H1 (cell line): Measurements from ENCODE around the gene MLANA. TPM values are rescaled to one million over a fixed set of nuclear protein-coding genes. Genes with fewer than 3 reads are reported as not detected.

ENCODE experiments used
- CTCF ChIA-PET: fragments of 300-600 bp; sonication (Branson Sonifier 250); formaldehyde crosslinking; loops from one replicate; lab custom pipeline; 2021; ENCODE audit not compliant: partially characterized antibody; lab: Charles Lee
- POLR2A ChIA-PET: fragments of 300-600 bp; sonication (Branson Sonifier 250); formaldehyde crosslinking; loops from one replicate; lab custom pipeline; 2021; ENCODE audit warnings: inconsistent platforms; ENCODE audit not compliant: partially characterized antibody; lab: Charles Lee
- DNase-seq, 2 experiments: peaks; one replicate each; pipeline versions ENCODE4 v3.0.0 to v3.0.0-alpha.2; 2010 to 2022; ENCODE audit warnings: low spot score in 2 of 2, low read depth in 1 of 2, mixed read lengths in 1 of 2
- FAIRE-seq: peaks from 2 replicates; lab custom pipeline; 2011; peaks lifted over from hg19 to GRCh38; lab: Jason Lieb, UNC
- H2AFZ ChIP-seq: 2 replicates; pipeline ENCODE4 v1.8.1; 2012; ENCODE audit warnings: low read length, inconsistent platforms
- H2AK5ac ChIP-seq: 2 replicates; pipeline ENCODE4 v1.6.1; 2013; ENCODE audit warnings: low read depth, low read length
- H2BK120ac ChIP-seq: replicated peaks from 2 replicates; pipeline ENCODE3; 2013; ENCODE audit warnings: low read depth, low read length, inconsistent platforms
- H2BK12ac ChIP-seq: 2 replicates; pipeline ENCODE4 v1.6.1; 2013; ENCODE audit warnings: low read depth, low read length
- H2BK15ac ChIP-seq: 2 replicates; pipeline ENCODE4 v1.6.1; 2013; ENCODE audit warnings: low read length
- H2BK20ac ChIP-seq: 2 replicates; pipeline ENCODE4 v1.6.1; 2013; ENCODE audit warnings: low read length
- H2BK5ac ChIP-seq: 2 replicates; pipeline ENCODE4 v1.6.1; 2013; ENCODE audit warnings: low read depth, low read length
- H3K14ac ChIP-seq: 2 replicates; pipeline ENCODE4 v1.6.1; 2013; ENCODE audit warnings: inconsistent platforms; ENCODE audit not compliant: insufficient read length
- H3K18ac ChIP-seq: 2 replicates; pipeline ENCODE4 v1.6.1; 2013; ENCODE audit warnings: low read length; ENCODE audit errors: extremely low read depth
- H3K23ac ChIP-seq: 2 replicates; pipeline ENCODE4 v1.6.1; 2013; ENCODE audit warnings: inconsistent platforms; ENCODE audit not compliant: insufficient read length
- H3K23me2 ChIP-seq: 2 replicates; pipeline ENCODE4 v1.6.1; 2013; ENCODE audit warnings: low read depth, low read length
- H3K27ac ChIP-seq: 2 replicates; pipeline ENCODE4 v1.6.1; 2011; ENCODE audit warnings: low read depth, low read length, inconsistent platforms
- H3K27me3 ChIP-seq, 4 experiments: replicated peaks in 1 of 4; 1 replicate in 1 of 4; 2 replicates in 3 of 4; pipeline versions ENCODE4 v1.6.1 to v1.8.1; 2011 to 2013; ENCODE audit warnings: low read length in 3 of 4, mild to moderate bottlenecking in 3 of 4, inconsistent platforms in 2 of 4, mixed read lengths in 2 of 4, moderate library complexity in 1 of 4; ENCODE audit not compliant: control insufficient read depth in 3 of 4, insufficient read depth in 3 of 4; ENCODE audit errors: extremely low read depth in 1 of 4
- H3K36me3 ChIP-seq, 4 experiments: 2 replicates each; pipeline versions ENCODE4 v1.6.1 to v1.8.1; 2011 to 2013; ENCODE audit warnings: mild to moderate bottlenecking in 4 of 4, low read length in 3 of 4, moderate library complexity in 2 of 4, control low read depth in 1 of 4, inconsistent platforms in 1 of 4; ENCODE audit not compliant: insufficient read depth in 4 of 4, control insufficient read depth in 2 of 4
- H3K4ac ChIP-seq: replicated peaks from 2 replicates; pipeline ENCODE3; 2013; ENCODE audit warnings: low read length, low read depth, mixed read lengths, inconsistent platforms; ENCODE audit not compliant: insufficient read length
- H3K4me1 ChIP-seq, 4 experiments: replicated peaks in 1 of 4; 1 replicate in 1 of 4; 2 replicates in 3 of 4; pipeline versions ENCODE4 v1.6.1 to v1.8.1; 2011 to 2013; ENCODE audit warnings: low read length in 3 of 4, inconsistent platforms in 2 of 4, mixed read lengths in 1 of 4; ENCODE audit not compliant: insufficient read depth in 4 of 4, control insufficient read depth in 3 of 4
- H3K4me2 ChIP-seq, 2 experiments: 2 replicates each; pipeline versions ENCODE4 v1.6.1 to v1.8.1; 2011 to 2013; ENCODE audit warnings: low read depth in 2 of 2, low read length in 2 of 2, control low read depth in 1 of 2, inconsistent platforms in 1 of 2, mild to moderate bottlenecking in 1 of 2; ENCODE audit not compliant: insufficient read depth in 1 of 2
- H3K4me3 ChIP-seq, 4 experiments: fragments of 200-600, 300-600 bp in 1 of 4; sonication (generic), shearing (Covaris generic), sonication (Bioruptor Twin) in 1 of 4; 2 replicates each; pipeline versions ENCODE4 v1.5.1 to v1.8.1; 2011 to 2016; ENCODE audit warnings: low read length in 4 of 4, low read depth in 3 of 4, control low read depth in 2 of 4, inconsistent platforms in 2 of 4, mild to moderate bottlenecking in 2 of 4, mixed read lengths in 1 of 4, moderate library complexity in 1 of 4; ENCODE audit not compliant: insufficient read depth in 2 of 4; ENCODE audit errors: extremely low read depth in 1 of 4
- H3K56ac ChIP-seq: replicated peaks from 2 replicates; pipeline ENCODE3; 2013; ENCODE audit warnings: low read depth, mild to moderate bottlenecking, mixed read lengths, low read length, inconsistent platforms; ENCODE audit not compliant: insufficient read length
- H3K79me1 ChIP-seq: 2 replicates; pipeline ENCODE4 v1.6.1; 2013; ENCODE audit warnings: low read depth, low read length, control low read depth
- H3K79me2 ChIP-seq, 2 experiments: 2 replicates each; pipeline versions ENCODE4 v1.6.1 to v1.8.1; 2012 to 2013; ENCODE audit warnings: low read length in 2 of 2, mild to moderate bottlenecking in 2 of 2, inconsistent platforms in 1 of 2; ENCODE audit not compliant: insufficient read depth in 2 of 2, control insufficient read depth in 1 of 2
- H3K9ac ChIP-seq, 4 experiments: replicated peaks in 1 of 4; 1 replicate in 1 of 4; 2 replicates in 3 of 4; pipeline versions ENCODE4 v1.6.1 to v1.8.1; 2011 to 2013; ENCODE audit warnings: low read depth in 3 of 4, low read length in 3 of 4, control low read depth in 2 of 4, mild to moderate bottlenecking in 2 of 4, moderate library complexity in 2 of 4, inconsistent platforms in 1 of 4; ENCODE audit errors: extremely low read depth in 1 of 4
- H3K9me3 ChIP-seq, 2 experiments: 2 replicates each; pipeline versions ENCODE4 v1.6.1 to v1.8.1; 2012 to 2013; ENCODE audit warnings: mild to moderate bottlenecking in 2 of 2, moderate library complexity in 2 of 2, control low read depth in 1 of 2, inconsistent platforms in 1 of 2, low read depth in 1 of 2, low read length in 1 of 2, mixed read lengths in 1 of 2; ENCODE audit not compliant: insufficient read depth in 2 of 2
- H4K20me1 ChIP-seq, 2 experiments: replicated peaks in 1 of 2; 2 replicates each; pipeline versions ENCODE3 to v1.8.1; 2011 to 2013; ENCODE audit warnings: inconsistent platforms in 2 of 2, low read length in 2 of 2, mild to moderate bottlenecking in 1 of 2; ENCODE audit not compliant: insufficient read depth in 2 of 2, control insufficient read depth in 1 of 2
- H4K5ac ChIP-seq: 2 replicates; pipeline ENCODE4 v1.6.1; 2013; ENCODE audit warnings: low read length, low read depth, mixed read lengths, inconsistent platforms; ENCODE audit not compliant: insufficient read length
- H4K8ac ChIP-seq: 2 replicates; pipeline ENCODE4 v1.8.0; 2013; ENCODE audit warnings: mild to moderate bottlenecking, moderate library complexity, low read length, inconsistent platforms; ENCODE audit not compliant: insufficient read depth; ENCODE audit errors: extremely low read depth
- H4K91ac ChIP-seq: replicated peaks from 2 replicates; pipeline ENCODE3; 2013; ENCODE audit warnings: low read length, mixed read lengths, inconsistent platforms; ENCODE audit not compliant: insufficient read length
- ASH2L ChIP-seq: fragments of 200-600, 300-600 bp; sonication (generic); IDR thresholded peaks from one replicate; pipeline ENCODE4 v1.7.1; 2017; ENCODE audit warnings: low read length
- BRCA1 ChIP-seq: IDR thresholded peaks from 2 replicates; pipeline ENCODE4 v1.6.1; 2012; ENCODE audit warnings: low read depth, low read length, improper control_type of control experiment
- CHD2 ChIP-seq: IDR thresholded peaks from 2 replicates; pipeline ENCODE4 v1.6.1; 2012; ENCODE audit warnings: low read length, improper control_type of control experiment
- JUND ChIP-seq: IDR thresholded peaks from 2 replicates; pipeline ENCODE4 v1.6.1; 2011; ENCODE audit warnings: mild to moderate bottlenecking, improper control_type of control experiment, low read length
- MAFK ChIP-seq: IDR thresholded peaks from 2 replicates; pipeline ENCODE4 v1.6.1; 2012; ENCODE audit warnings: low read depth, mild to moderate bottlenecking, improper control_type of control experiment, low read length
- POLR2AphosphoS5 ChIP-seq: IDR thresholded peaks from 2 replicates; pipeline ENCODE4 v1.6.1; 2011; ENCODE audit warnings: low read depth, low read length
- RNF2 ChIP-seq: fragments of 200-900, 300-1000 bp; sonication (generic); IDR thresholded peaks from 2 replicates; pipeline ENCODE4 v1.7.1; 2016; ENCODE audit warnings: borderline replicate concordance, low read depth, mild to moderate bottlenecking, antibody characterized with exemption, low read length; ENCODE audit not compliant: poor library complexity, severe bottlenecking; ENCODE audit errors: missing control alignments
- WGBS, 2 experiments: shearing (Covaris generic) in 1 of 2; methylation state at CpG; one replicate each; pipeline versions ENCODE4 v1.1.6 to v1.1.7; 2013 to 2015; ENCODE audit warnings: low lambda C conversion rate in 2 of 2, mixed read lengths in 2 of 2, inconsistent platforms in 1 of 2, low coverage in 1 of 2, missing lambda C conversion rate in 1 of 2; ENCODE audit not compliant: insufficient replicate concordance in 2 of 2, insufficient coverage in 1 of 2, insufficient read length in 1 of 2; ENCODE audit errors: extremely low coverage in 1 of 2, missing lambda C conversion rate in 1 of 2; 5-methylcytosine and 5-hydroxymethylcytosine counted together
- polyA plus RNA-seq, 7 experiments: library from polyadenylated mRNA; depleted of rRNA in 3 of 7; stranded (reverse) in 5 of 7; unstranded in 2 of 7; fragments of >200 nt in 5 of 7; fragments of 200-250 nt in 2 of 7; gene quantifications; 1 replicate in 5 of 7; 2 replicates in 1 of 7; 4 replicates in 1 of 7; pipeline versions ENCODE4 v1.2.1 to v1.2.3, GENCODE V29; 2011 to 2013; ENCODE audit warnings: missing spikeins in 2 of 7, mixed read lengths in 2 of 7
- total RNA-seq: library from RNA; stranded (reverse); fragmentation: NEBNext Ultra II Directional; extraction: Animal tissue kit (Norgen Biotek cat#: 25700); gene quantifications from 2 replicates; pipeline ENCODE4 v1.2.1, GENCODE V29; 2021
- TF ChIP-seq, protein P1 (sequence below): IDR thresholded peaks from 2 replicates; pipeline ENCODE4 v1.6.1; 2012; ENCODE audit warnings: inconsistent platforms
- TF ChIP-seq, protein P2 (sequence below): IDR thresholded peaks from 2 replicates; pipeline ENCODE4 v1.6.1; 2011; ENCODE audit warnings: low read depth, mild to moderate bottlenecking, low read length; ENCODE audit not compliant: insufficient read depth
- TF ChIP-seq, protein P3 (sequence below), 3 experiments: IDR thresholded peaks; 1 replicate in 2 of 3; 2 replicates in 1 of 3; pipeline versions ENCODE4 v1.5.1 to v1.6.1; 2011; ENCODE audit warnings: low read length in 3 of 3, mild to moderate bottlenecking in 3 of 3, inconsistent platforms in 2 of 3, low read depth in 1 of 3, moderate library complexity in 1 of 3; ENCODE audit not compliant: insufficient read depth in 1 of 3; ENCODE audit errors: control extremely low read depth in 1 of 3

Gene MLANA
- total and polyA plus RNA-seq, 2 of the 8 experiments (the other 6 are each of a cell fraction or from before 2014, with no cell fraction given): not detected

DNA sequence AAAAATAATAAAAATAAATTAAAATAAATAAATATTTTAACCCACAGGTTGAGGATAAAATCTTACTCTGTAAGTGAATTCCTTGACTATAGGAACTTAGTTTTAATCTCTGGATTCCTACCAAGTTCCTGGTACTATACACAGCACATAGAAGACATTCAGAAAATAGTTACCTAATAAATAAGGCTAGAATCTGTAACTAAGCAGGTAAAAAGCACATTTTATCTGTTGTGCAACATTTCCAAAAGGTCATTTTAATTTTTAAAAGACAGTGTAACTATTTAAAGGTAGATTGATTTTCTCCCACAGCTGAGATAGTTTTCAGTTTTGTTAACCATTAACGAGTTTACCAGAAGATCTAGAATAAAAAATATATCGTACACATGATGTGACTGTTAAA lies 47.8 kb downstream of the MLANA start:
- H3K14ac ChIP-seq: no peak overlapping the region
- CTCF ChIA-PET: interaction anchor here (0.6 to 1.3 kb wide), 2 partner anchors 68 to 631 kb away, joined by 3 to 4 read pairs; no protein-coding TSS in a partner anchor

More for the DNA sequence above, 47.8 kb downstream of the MLANA start:
- Histone ChIP-seq H3K79me1 (no peaks in the 10 kb centered on the region), H3K79me2 (no peaks in the 10 kb centered on the region), H3K4me1 (no peaks in the 10 kb centered on the region; a peak in 1 of 7 replicates), H2BK120ac (no peak overlapping the region), H3K9ac (no peak overlapping the region), H3K56ac (no peak overlapping the region), H3K4me2 (no peak overlapping the region), H2BK20ac (no peak overlapping the region), H3K4me3 (no peak overlapping the region), H2BK12ac (no peak overlapping the region), H3K23ac (no peak overlapping the region), H3K18ac (no peak overlapping the region)
- no peak for FAIRE-seq
- TF ChIP-seq BRCA1: no peak
- TF ChIP-seq ASH2L: no peak
- TF ChIP-seq, protein P1, sequence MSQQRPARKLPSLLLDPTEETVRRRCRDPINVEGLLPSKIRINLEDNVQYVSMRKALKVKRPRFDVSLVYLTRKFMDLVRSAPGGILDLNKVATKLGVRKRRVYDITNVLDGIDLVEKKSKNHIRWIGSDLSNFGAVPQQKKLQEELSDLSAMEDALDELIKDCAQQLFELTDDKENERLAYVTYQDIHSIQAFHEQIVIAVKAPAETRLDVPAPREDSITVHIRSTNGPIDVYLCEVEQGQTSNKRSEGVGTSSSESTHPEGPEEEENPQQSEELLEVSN: no peak
- no peak for TF ChIP-seq RNF2
- TF ChIP-seq JUND: no peak
- TF ChIP-seq POLR2AphosphoS5: no peak
- TF ChIP-seq CHD2: no peak
- TF ChIP-seq MAFK: no peak
- TF ChIP-seq, protein P2, sequence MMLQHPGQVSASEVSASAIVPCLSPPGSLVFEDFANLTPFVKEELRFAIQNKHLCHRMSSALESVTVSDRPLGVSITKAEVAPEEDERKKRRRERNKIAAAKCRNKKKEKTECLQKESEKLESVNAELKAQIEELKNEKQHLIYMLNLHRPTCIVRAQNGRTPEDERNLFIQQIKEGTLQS: no peak
- TF ChIP-seq, protein P3, sequence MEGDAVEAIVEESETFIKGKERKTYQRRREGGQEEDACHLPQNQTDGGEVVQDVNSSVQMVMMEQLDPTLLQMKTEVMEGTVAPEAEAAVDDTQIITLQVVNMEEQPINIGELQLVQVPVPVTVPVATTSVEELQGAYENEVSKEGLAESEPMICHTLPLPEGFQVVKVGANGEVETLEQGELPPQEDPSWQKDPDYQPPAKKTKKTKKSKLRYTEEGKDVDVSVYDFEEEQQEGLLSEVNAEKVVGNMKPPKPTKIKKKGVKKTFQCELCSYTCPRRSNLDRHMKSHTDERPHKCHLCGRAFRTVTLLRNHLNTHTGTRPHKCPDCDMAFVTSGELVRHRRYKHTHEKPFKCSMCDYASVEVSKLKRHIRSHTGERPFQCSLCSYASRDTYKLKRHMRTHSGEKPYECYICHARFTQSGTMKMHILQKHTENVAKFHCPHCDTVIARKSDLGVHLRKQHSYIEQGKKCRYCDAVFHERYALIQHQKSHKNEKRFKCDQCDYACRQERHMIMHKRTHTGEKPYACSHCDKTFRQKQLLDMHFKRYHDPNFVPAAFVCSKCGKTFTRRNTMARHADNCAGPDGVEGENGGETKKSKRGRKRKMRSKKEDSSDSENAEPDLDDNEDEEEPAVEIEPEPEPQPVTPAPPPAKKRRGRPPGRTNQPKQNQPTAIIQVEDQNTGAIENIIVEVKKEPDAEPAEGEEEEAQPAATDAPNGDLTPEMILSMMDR (IDR thresholded peaks at IDR 0.05; ENCODE audit: control extremely low read depth in 1 of 3, insufficient read depth in 1 of 3, low read depth in 1 of 3, low read length in 3 of 3): no peak
- TF ChIP-seq, all 59 proteins: peak for 0
- Histone ChIP-seq H3K4ac (no peak overlapping the region), H4K5ac (no peak overlapping the region), H2AFZ (no peak overlapping the region), H3K27ac (no peak overlapping the region), H2AK5ac (no peak overlapping the region), H2BK15ac (no peak overlapping the region), H3K27me3 (no peaks in the 10 kb centered on the region), H3K23me2 (no peaks in the 10 kb centered on the region), H4K20me1 (no peaks in the 10 kb centered on the region), H2BK5ac (no peak overlapping the region), H4K91ac (no peak overlapping the region), H3K9me3 (no peaks in the 10 kb centered on the region), H3K36me3 (no peaks in the 10 kb centered on the region), H4K8ac (no peak overlapping the region)
- 98% methylated on average over 2 of the region's 2 CpGs; no CpG with 5 or more reads in 1 of the 2 experiments for WGBS, 2 experiments
- no peak for DNase-seq
- POLR2A ChIA-PET: no interaction called here
